Measurements from ENCODE around the gene C5orf63. TPM values are rescaled to one million over a fixed set of nuclear protein-coding genes. Genes with fewer than 3 reads are reported as not detected.

The C5orf63 gene
- total and polyA plus RNA-seq, 2 of the 8 experiments (the other 6 are each of a cell fraction or from before 2014, with no cell fraction given): 0.67 to 0.71 TPM

DNA sequence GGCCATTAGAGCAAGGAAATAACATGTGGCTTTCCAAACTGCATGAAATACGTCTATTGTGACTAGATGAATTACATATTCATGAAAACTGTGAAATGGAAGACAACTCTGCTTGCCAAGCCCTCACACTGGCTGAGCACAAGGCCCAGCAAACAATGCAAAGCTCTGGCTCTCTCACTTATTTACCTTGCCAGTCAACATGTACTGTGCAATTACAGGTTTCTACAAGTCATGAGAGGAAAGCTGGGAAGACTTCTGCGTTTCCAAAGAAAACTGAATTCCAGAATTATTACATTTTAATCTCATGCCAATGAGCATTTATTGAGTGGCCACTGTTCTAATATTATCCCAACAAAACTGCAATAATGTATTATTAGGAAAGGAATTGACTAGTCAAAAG, 12.1 kb upstream of the C5orf63 start:
- 88% methylated on average over 2 of the region's 2 CpGs; no CpG with 5 or more reads in 1 of the 2 experiments for WGBS, 2 experiments (ENCODE audit: extremely low coverage in 1 of 2, insufficient coverage in 1 of 2, insufficient read length in 1 of 2, insufficient replicate concordance in 2 of 2, low coverage in 1 of 2, low lambda C conversion rate in 2 of 2, missing lambda C conversion rate in 1 of 2)
- H3K79me1 ChIP-seq (ENCODE audit: low read depth, low read length): no peaks in the 10 kb centered on the region
- no peak overlapping the region for H3K14ac ChIP-seq (ENCODE audit: insufficient read length)
- no peak overlapping the region for H3K27ac ChIP-seq (ENCODE audit: low read depth, low read length)
- no peak overlapping the region for H3K56ac ChIP-seq (replicated peaks; ENCODE audit: insufficient read length, low read depth, low read length)
- no peak overlapping the region for H2BK20ac ChIP-seq (ENCODE audit: low read length)
- TF ChIP-seq JUN (IDR thresholded peaks at IDR 0.05; ENCODE audit: low read depth, low read length) (no peak), SRF (IDR thresholded peaks at IDR 0.05; ENCODE audit: low read depth, low read length) (no peak), BRCA1 (IDR thresholded peaks at IDR 0.05; ENCODE audit: low read depth, low read length) (no peak), GABPA (IDR thresholded peaks at IDR 0.05; ENCODE audit: borderline replicate concordance, insufficient read depth, low read length) (no peak), SP4 (IDR thresholded peaks at IDR 0.05; ENCODE audit: low read length) (no peak), TCF12 (IDR thresholded peaks at IDR 0.05; ENCODE audit: low read depth, low read length) (no peak), TAF1 (IDR thresholded peaks at IDR 0.05; ENCODE audit: low read depth, low read length) (no peak), TEAD4 (IDR thresholded peaks at IDR 0.05; ENCODE audit: low read depth, low read length) (no peak), NANOG (IDR thresholded peaks at IDR 0.05; ENCODE audit: insufficient read depth, low read depth, low read length, poor library complexity, severe bottlenecking) (no peak), MAFK (IDR thresholded peaks at IDR 0.05; ENCODE audit: low read depth, low read length) (no peak), YY1 (IDR thresholded peaks at IDR 0.05; ENCODE audit: low read depth, low read length) (no peak)
- TF ChIP-seq, protein P1, sequence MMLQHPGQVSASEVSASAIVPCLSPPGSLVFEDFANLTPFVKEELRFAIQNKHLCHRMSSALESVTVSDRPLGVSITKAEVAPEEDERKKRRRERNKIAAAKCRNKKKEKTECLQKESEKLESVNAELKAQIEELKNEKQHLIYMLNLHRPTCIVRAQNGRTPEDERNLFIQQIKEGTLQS (IDR thresholded peaks at IDR 0.05; ENCODE audit: insufficient read depth, low read depth, low read length): no peak
- TF ChIP-seq, protein P2, sequence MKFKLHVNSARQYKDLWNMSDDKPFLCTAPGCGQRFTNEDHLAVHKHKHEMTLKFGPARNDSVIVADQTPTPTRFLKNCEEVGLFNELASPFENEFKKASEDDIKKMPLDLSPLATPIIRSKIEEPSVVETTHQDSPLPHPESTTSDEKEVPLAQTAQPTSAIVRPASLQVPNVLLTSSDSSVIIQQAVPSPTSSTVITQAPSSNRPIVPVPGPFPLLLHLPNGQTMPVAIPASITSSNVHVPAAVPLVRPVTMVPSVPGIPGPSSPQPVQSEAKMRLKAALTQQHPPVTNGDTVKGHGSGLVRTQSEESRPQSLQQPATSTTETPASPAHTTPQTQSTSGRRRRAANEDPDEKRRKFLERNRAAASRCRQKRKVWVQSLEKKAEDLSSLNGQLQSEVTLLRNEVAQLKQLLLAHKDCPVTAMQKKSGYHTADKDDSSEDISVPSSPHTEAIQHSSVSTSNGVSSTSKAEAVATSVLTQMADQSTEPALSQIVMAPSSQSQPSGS (IDR thresholded peaks at IDR 0.05; ENCODE audit: low read length): no peak
- no peaks in the 10 kb centered on the region for H3K27me3 ChIP-seq (replicated peaks in 1 of 4; ENCODE audit: control insufficient read depth in 3 of 4, extremely low read depth in 1 of 4, insufficient read depth in 3 of 4, low read length in 3 of 4)
- no peak overlapping the region for H2BK120ac ChIP-seq (replicated peaks; ENCODE audit: low read depth, low read length)
- H3K9me3 ChIP-seq (ENCODE audit: insufficient read depth in 2 of 2, low read depth in 1 of 2, low read length in 1 of 2): no peaks in the 10 kb centered on the region
- no peaks in the 10 kb centered on the region for H4K20me1 ChIP-seq (replicated peaks in 1 of 2; ENCODE audit: control insufficient read depth in 1 of 2, insufficient read depth in 2 of 2, low read length in 2 of 2)
- no peaks in the 10 kb centered on the region for H3K79me2 ChIP-seq (ENCODE audit: control insufficient read depth in 1 of 2, insufficient read depth in 2 of 2, low read length in 2 of 2)
- H3K36me3 ChIP-seq (ENCODE audit: control insufficient read depth in 2 of 4, insufficient read depth in 4 of 4, low read length in 3 of 4): no peaks in the 10 kb centered on the region
- no peak overlapping the region for H4K91ac ChIP-seq (replicated peaks; ENCODE audit: insufficient read length, low read length)
- H2BK5ac ChIP-seq (ENCODE audit: low read depth, low read length): no peak overlapping the region
- H2BK15ac ChIP-seq (ENCODE audit: low read length): no peak overlapping the region
- FAIRE-seq (no peak), DNase-seq (ENCODE audit: low read depth in 1 of 2, low spot score in 2 of 2) (no peak)
- no peak overlapping the region for H3K18ac ChIP-seq (ENCODE audit: extremely low read depth, low read length)
- H4K8ac ChIP-seq (ENCODE audit: extremely low read depth, insufficient read depth, low read length): no peak overlapping the region
- no peak overlapping the region for H2BK12ac ChIP-seq (ENCODE audit: low read depth, low read length)
- ChIA-PET CTCF (ENCODE audit: partially characterized antibody) (interaction anchor here (0.7 kb wide), 1 partner anchor 38 kb away, joined by 3 read pairs; no protein-coding TSS in a partner anchor), POLR2A (ENCODE audit: partially characterized antibody) (no interaction called here)
- H3K23me2 ChIP-seq (ENCODE audit: low read depth, low read length): no peaks in the 10 kb centered on the region; the same call in none of the 2 replicates
- H3K4me1 ChIP-seq (replicated peaks in 1 of 4; ENCODE audit: control insufficient read depth in 3 of 4, insufficient read depth in 4 of 4, low read length in 3 of 4): peaks cover 0 to 2% (median 0%) of the 10 kb centered on the region in 4 experiments; a peak in 3 of 7 replicates
- H2AK5ac ChIP-seq (ENCODE audit: low read depth, low read length): no peak overlapping the region
- no peak overlapping the region for H3K9ac ChIP-seq (replicated peaks in 1 of 4; ENCODE audit: extremely low read depth in 1 of 4, low read depth in 3 of 4, low read length in 3 of 4)
- H3K23ac ChIP-seq (ENCODE audit: insufficient read length): no peak overlapping the region
- no peak overlapping the region for H3K4ac ChIP-seq (replicated peaks; ENCODE audit: insufficient read length, low read depth, low read length)
- H4K5ac ChIP-seq (ENCODE audit: insufficient read length, low read depth, low read length): no peak overlapping the region
- peak overlapping the region; percentile 19; the same call in 1 of the 2 replicates for H2AFZ ChIP-seq (ENCODE audit: low read length)
- H3K4me2 ChIP-seq (ENCODE audit: insufficient read depth in 1 of 2, low read depth in 2 of 2, low read length in 2 of 2): no peak overlapping the region
- H3K4me3 ChIP-seq (ENCODE audit: extremely low read depth in 1 of 4, insufficient read depth in 2 of 4, low read depth in 3 of 4, low read length in 4 of 4): no peak overlapping the region

All from H1 (cell line).